Gastroesophageal sphincter (tissue), 3 donors: ENCODE data around the gene PPP5C.

ENCODE experiments used
- CTCF ChIP-seq, 4 experiments: fragments of 200-600 bp in 2 of 4; fragments of 450-650 bp in 2 of 4; sonication (generic) in 1 of 4; IDR thresholded peaks; one replicate each; pipeline ENCODE4 v1.5.1; 2017 to 2019; ENCODE audit warnings: antibody characterized with exemption in 4 of 4, mild to moderate bottlenecking in 2 of 4, moderate library complexity in 2 of 4
- POLR2A ChIP-seq, 2 donors: fragments of 450-650 bp; IDR thresholded peaks; one replicate each; pipeline ENCODE4 v1.6.1; 2017; ENCODE audit warnings: antibody characterized with exemption in 2 of 2, mild to moderate bottlenecking in 2 of 2, moderate library complexity in 1 of 2
- POLR2AphosphoS5 ChIP-seq: sonication (generic); formaldehyde crosslinking; IDR thresholded peaks from one replicate; pipeline ENCODE4 v1.6.1; 2017; ENCODE audit warnings: antibody characterized with exemption

- TF ChIP-seq CTCF (IDR thresholded peaks at IDR 0.05) = no peak
- TF ChIP-seq POLR2A (IDR thresholded peaks at IDR 0.05) = no peak
- no peak for TF ChIP-seq POLR2AphosphoS5
These were observed 64.4 kb downstream of the PPP5C start for GRCh38 chr19:46411088-46411924.
